ENCODE results near the gene CEP112. TPM values are rescaled to one million over a fixed set of nuclear protein-coding genes. Genes with fewer than 3 reads are reported as not detected.

CEP112 gene
- total and polyA plus RNA-seq, 2 donors (not counting 3 experiments of a cell fraction or from before 2014, with no cell fraction given), result 1.5 to 25.3 TPM

DNA sequence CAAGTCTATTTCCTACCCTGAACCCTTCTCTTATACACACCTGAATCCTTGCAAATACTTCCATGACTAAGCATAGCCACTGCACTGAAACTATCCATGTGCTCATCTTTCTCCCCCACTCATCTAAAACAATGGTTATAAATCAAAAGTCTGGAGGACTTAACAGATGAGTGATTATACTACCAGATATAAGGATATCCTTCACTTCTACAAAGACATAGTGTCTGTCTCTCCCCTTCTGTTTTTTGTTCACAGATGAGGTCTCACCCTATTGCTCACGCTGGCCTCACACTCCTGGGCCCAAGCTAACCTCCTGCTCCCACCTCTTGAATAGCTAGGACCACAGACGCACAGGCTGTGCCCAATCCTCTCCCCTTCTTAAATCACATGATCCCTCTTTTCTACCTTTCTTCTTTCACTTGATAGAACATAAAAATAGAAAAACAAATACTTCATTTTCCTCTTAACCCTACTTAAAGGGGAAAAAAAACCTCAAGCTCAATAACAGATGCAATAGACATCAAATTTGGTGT, 19.2 kb downstream of the CEP112 start:
- Histone ChIP-seq H3K27me3 (ENCODE audit: control insufficient read depth in 2 of 2, insufficient read depth in 2 of 2, low read length in 2 of 2) (no peaks in the 10 kb centered on the region), H3K4me3 (replicated peaks in 1 of 3; ENCODE audit: insufficient read depth in 1 of 3, low read depth in 1 of 3, low read length in 3 of 3) (no peak overlapping the region), H3K9me1 (replicated peaks; ENCODE audit: control insufficient read depth, extremely low read depth, insufficient read depth, low read length) (no peaks in the 10 kb centered on the region), H3K79me2 (ENCODE audit: control insufficient read depth, insufficient read depth, low read length) (no peaks in the 10 kb centered on the region), H2AFZ (ENCODE audit: low read depth, low read length) (no peak overlapping the region), H3K4me2 (ENCODE audit: insufficient read depth, low read length) (no peak overlapping the region), H3K9ac (replicated peaks; ENCODE audit: extremely low read depth, insufficient read depth, low read length) (no peak overlapping the region), H3K36me3 (ENCODE audit: control insufficient read depth in 2 of 2, extremely low read depth in 1 of 2, insufficient read depth in 2 of 2, low read length in 2 of 2) (peaks cover 0 to 2% of the 10 kb centered on the region in 2 experiments), H3K27ac (ENCODE audit: insufficient read depth, low read depth, low read length) (no peak overlapping the region), H4K20me1 (replicated peaks; ENCODE audit: control insufficient read depth, extremely low read depth, insufficient read depth, low read length) (no peaks in the 10 kb centered on the region), H3K4me1 (ENCODE audit: control insufficient read depth, extremely low read depth, insufficient read depth, low read length) (no peaks in the 10 kb centered on the region), H3K9me3 (replicated peaks; ENCODE audit: control insufficient read depth, insufficient read depth, low read length) (no peaks in the 10 kb centered on the region)
- dilution Hi-C loops (cut with MboI; ENCODE audit: extremely low pct_ligation_motif_present, low sequenced_read_pairs) (no loop called here), intact Hi-C loops (cut with micrococcal nuclease) (no loop called here)
- POLR2A ChIA-PET, result no interaction called here
- DNase-seq (ENCODE audit: low read depth, low spot score) (no peak), FAIRE-seq (no peak)
- CTCF ChIA-PET, result interaction anchor here (1.0 kb wide), 1 partner anchor 941 kb away, joined by 3 read pairs; no protein-coding TSS in a partner anchor
- TF ChIP-seq MAX (IDR thresholded peaks at IDR 0.05; ENCODE audit: insufficient read depth, insufficient read length), result no peak
- no peak for TF ChIP-seq POLR2AphosphoS5 (IDR thresholded peaks at IDR 0.05; ENCODE audit: insufficient read depth, low read depth, low read length)
- TF ChIP-seq EZH2 (IDR thresholded peaks at IDR 0.05; ENCODE audit: borderline replicate concordance, low read depth, low read length, severe bottlenecking), result no peak
- no peak for TF ChIP-seq MYC (IDR thresholded peaks at IDR 0.05; ENCODE audit: low read depth, low read length)
- TF ChIP-seq, protein P1, sequence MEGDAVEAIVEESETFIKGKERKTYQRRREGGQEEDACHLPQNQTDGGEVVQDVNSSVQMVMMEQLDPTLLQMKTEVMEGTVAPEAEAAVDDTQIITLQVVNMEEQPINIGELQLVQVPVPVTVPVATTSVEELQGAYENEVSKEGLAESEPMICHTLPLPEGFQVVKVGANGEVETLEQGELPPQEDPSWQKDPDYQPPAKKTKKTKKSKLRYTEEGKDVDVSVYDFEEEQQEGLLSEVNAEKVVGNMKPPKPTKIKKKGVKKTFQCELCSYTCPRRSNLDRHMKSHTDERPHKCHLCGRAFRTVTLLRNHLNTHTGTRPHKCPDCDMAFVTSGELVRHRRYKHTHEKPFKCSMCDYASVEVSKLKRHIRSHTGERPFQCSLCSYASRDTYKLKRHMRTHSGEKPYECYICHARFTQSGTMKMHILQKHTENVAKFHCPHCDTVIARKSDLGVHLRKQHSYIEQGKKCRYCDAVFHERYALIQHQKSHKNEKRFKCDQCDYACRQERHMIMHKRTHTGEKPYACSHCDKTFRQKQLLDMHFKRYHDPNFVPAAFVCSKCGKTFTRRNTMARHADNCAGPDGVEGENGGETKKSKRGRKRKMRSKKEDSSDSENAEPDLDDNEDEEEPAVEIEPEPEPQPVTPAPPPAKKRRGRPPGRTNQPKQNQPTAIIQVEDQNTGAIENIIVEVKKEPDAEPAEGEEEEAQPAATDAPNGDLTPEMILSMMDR (IDR thresholded peaks at IDR 0.05; ENCODE audit: extremely low read depth in 1 of 2, insufficient read depth in 1 of 2, low read depth in 1 of 2, low read length in 2 of 2), result no peak
- BruUV-seq (replicated peaks), result no TSS peak

GRCh38 chr17:66172144-66172543, 19.8 kb downstream of the CEP112 start:
- ChIA-PET CTCF (no interaction called here), POLR2A (no interaction called here)
- no peak overlapping the region for H2AFZ ChIP-seq (ENCODE audit: low read depth, low read length)
- H3K79me2 ChIP-seq (ENCODE audit: control insufficient read depth, insufficient read depth, low read length), result no peaks in the 10 kb centered on the region
- peaks cover 0 to 2% of the 10 kb centered on the region in 2 experiments for H3K36me3 ChIP-seq (ENCODE audit: control insufficient read depth in 2 of 2, extremely low read depth in 1 of 2, insufficient read depth in 2 of 2, low read length in 2 of 2)
- H3K9me1 ChIP-seq (replicated peaks; ENCODE audit: control insufficient read depth, extremely low read depth, insufficient read depth, low read length), result no peaks in the 10 kb centered on the region
- FAIRE-seq (no peak), DNase-seq (ENCODE audit: low read depth, low spot score) (no peak)
- H3K4me2 ChIP-seq (ENCODE audit: insufficient read depth, low read length), result no peak overlapping the region
- intact Hi-C loops (cut with micrococcal nuclease) (no loop called here), dilution Hi-C loops (cut with MboI; ENCODE audit: extremely low pct_ligation_motif_present, low sequenced_read_pairs) (no loop called here)
- BruUV-seq (replicated peaks), result no TSS peak
- no peak overlapping the region for H3K9ac ChIP-seq (replicated peaks; ENCODE audit: extremely low read depth, insufficient read depth, low read length)
- no peaks in the 10 kb centered on the region for H3K4me1 ChIP-seq (ENCODE audit: control insufficient read depth, extremely low read depth, insufficient read depth, low read length)
- no peak overlapping the region for H3K4me3 ChIP-seq (replicated peaks in 1 of 3; ENCODE audit: insufficient read depth in 1 of 3, low read depth in 1 of 3, low read length in 3 of 3)
- TF ChIP-seq, protein P1 (IDR thresholded peaks at IDR 0.05; ENCODE audit: extremely low read depth in 1 of 2, insufficient read depth in 1 of 2, low read depth in 1 of 2, low read length in 2 of 2), result no peak
- TF ChIP-seq POLR2A (IDR thresholded peaks at IDR 0.05; ENCODE audit: low read depth, low read length), result no peak
- TF ChIP-seq FOS (IDR thresholded peaks at IDR 0.05; ENCODE audit: borderline replicate concordance, insufficient read depth, low read length), result no peak
- no peak for TF ChIP-seq POLR2AphosphoS5 (IDR thresholded peaks at IDR 0.05; ENCODE audit: insufficient read depth, low read depth, low read length)
- TF ChIP-seq EZH2 (IDR thresholded peaks at IDR 0.05; ENCODE audit: borderline replicate concordance, low read depth, low read length, severe bottlenecking), result no peak
- no peak for TF ChIP-seq MAX (IDR thresholded peaks at IDR 0.05; ENCODE audit: insufficient read depth, insufficient read length)
- no peak for TF ChIP-seq JUN (IDR thresholded peaks at IDR 0.05; ENCODE audit: borderline replicate concordance, insufficient read depth, insufficient read length, low read depth)
- no peak for TF ChIP-seq GATA2 (IDR thresholded peaks at IDR 0.05; ENCODE audit: insufficient read depth, insufficient read length, low read depth, low read length)
- no peak for TF ChIP-seq MYC (IDR thresholded peaks at IDR 0.05; ENCODE audit: low read depth, low read length)
- H3K27me3 ChIP-seq (ENCODE audit: control insufficient read depth in 2 of 2, insufficient read depth in 2 of 2, low read length in 2 of 2), result no peaks in the 10 kb centered on the region
- no peaks in the 10 kb centered on the region for H3K9me3 ChIP-seq (replicated peaks; ENCODE audit: control insufficient read depth, insufficient read depth, low read length)
- H3K27ac ChIP-seq (ENCODE audit: insufficient read depth, low read depth, low read length), result no peak overlapping the region
- no peaks in the 10 kb centered on the region for H4K20me1 ChIP-seq (replicated peaks; ENCODE audit: control insufficient read depth, extremely low read depth, insufficient read depth, low read length)

Measured in endothelial cell of umbilical vein (primary cell).